ENCODE measurements around the gene RALGDS.
A peak's percentile ranks its signal among the peaks of the same experiment; 100 is the strongest.
"Not testable (repeated sequence)": the region's sequence is repeated elsewhere in the genome, so short reads cannot be mapped to it uniquely, and the experiment has no call there.

Gene RALGDS

DNA sequence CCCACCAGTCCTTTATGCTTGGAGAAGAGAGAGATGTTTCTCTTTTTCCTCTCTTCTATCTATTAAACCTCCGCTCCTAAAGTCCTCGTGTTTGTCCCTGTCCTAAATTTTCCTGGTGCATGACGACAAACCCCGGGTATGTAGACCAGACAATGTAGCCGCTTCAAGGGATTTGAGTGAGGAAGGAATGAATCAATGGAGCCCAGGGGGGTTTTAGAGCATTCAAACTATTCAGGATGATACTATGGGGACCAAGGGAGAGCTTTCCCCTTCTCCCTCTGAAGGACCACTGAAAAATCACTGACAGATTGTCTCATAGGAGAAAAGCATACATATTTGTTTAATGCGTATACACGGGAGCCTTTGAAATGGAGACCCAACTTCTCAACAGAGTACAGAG, 40.9 kb downstream of the RALGDS start:
- no peak for DNase-seq (ENCODE audit: extremely low read depth, low read depth)
- H3K4me3 ChIP-seq (replicated peaks; ENCODE audit: low read depth, low read length) = no peak overlapping the region
- TF ChIP-seq, protein P1, sequence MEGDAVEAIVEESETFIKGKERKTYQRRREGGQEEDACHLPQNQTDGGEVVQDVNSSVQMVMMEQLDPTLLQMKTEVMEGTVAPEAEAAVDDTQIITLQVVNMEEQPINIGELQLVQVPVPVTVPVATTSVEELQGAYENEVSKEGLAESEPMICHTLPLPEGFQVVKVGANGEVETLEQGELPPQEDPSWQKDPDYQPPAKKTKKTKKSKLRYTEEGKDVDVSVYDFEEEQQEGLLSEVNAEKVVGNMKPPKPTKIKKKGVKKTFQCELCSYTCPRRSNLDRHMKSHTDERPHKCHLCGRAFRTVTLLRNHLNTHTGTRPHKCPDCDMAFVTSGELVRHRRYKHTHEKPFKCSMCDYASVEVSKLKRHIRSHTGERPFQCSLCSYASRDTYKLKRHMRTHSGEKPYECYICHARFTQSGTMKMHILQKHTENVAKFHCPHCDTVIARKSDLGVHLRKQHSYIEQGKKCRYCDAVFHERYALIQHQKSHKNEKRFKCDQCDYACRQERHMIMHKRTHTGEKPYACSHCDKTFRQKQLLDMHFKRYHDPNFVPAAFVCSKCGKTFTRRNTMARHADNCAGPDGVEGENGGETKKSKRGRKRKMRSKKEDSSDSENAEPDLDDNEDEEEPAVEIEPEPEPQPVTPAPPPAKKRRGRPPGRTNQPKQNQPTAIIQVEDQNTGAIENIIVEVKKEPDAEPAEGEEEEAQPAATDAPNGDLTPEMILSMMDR (IDR thresholded peaks at IDR 0.05; ENCODE audit: low read depth, low read length, missing control alignments) = no peak

DNA sequence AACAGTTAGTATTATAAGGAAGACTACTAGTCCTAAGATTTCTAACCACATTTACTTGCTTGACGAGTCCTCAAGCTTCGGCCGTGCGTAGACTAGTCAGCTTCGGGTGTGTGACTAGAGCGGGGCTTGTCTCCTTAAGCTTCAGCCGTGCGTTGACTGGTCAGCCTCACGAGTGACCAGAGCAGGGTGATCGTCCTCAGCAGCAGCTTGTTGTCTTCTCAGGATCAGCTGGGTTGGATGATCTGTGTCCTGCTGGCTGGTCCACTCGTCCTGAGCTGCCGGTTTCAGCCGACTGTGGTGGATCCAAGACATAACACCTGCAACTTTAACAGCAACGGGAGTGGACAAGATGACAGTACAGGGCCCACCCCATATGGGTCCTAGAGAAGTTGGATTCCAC, 42.6 kb downstream of the RALGDS start:
- no peak overlapping the region for H3K4me3 ChIP-seq (replicated peaks; ENCODE audit: low read depth, low read length)
- DNase-seq (ENCODE audit: extremely low read depth, low read depth) = no peak
- TF ChIP-seq, protein P1 (IDR thresholded peaks at IDR 0.05; ENCODE audit: low read depth, low read length, missing control alignments) = no peak

GRCh38 chr9:133076691-133077090, 44.3 kb downstream of the RALGDS start:
- H3K4me3 ChIP-seq (replicated peaks; ENCODE audit: low read depth, low read length) = no peak overlapping the region
- TF ChIP-seq, protein P1 (IDR thresholded peaks at IDR 0.05; ENCODE audit: low read depth, low read length, missing control alignments) = no peak
- DNase-seq (ENCODE audit: extremely low read depth, low read depth) = no peak

DNA sequence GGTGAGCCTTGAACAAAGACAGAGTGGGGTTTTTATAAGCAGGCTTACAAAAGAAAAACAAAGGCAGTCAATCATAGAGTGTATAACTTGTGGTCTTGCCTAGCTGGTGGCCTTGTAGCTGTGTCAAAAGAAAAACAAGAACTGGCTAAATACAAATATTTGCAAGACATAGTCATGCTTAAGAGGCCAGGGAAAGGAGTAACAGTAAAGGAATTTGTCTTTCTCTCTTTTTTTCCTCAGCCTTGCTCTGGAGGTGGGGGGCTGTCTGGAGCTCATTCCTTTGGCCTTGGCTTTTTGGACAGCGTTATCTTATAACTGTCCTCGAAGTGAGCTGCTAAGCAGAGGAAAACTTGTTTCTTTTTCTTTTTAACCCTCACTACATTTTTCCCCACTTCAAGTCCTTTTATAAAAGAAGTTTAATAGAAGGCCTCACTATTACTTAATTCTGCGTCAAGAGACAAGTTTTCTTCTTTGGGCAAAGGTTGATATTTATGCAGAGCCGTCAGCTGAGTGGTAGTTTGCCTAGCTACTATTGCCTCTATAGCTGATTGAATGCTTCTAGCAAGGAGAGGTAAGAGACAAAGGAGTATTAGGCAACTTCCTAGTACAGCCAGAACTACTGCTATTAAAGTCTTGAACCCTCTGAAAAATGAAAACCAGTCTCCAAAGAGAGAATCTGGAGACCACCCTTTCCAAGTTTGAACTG, 45.0 kb downstream of the RALGDS start:
- TF ChIP-seq, protein P1 (IDR thresholded peaks at IDR 0.05; ENCODE audit: low read depth, low read length, missing control alignments) = no peak
- no peak for DNase-seq (ENCODE audit: extremely low read depth, low read depth)
- no peak overlapping the region for H3K4me3 ChIP-seq (replicated peaks; ENCODE audit: low read depth, low read length)

GRCh38 chr9:133074111-133074651, 46.9 kb downstream of the RALGDS start:
- DNase-seq (ENCODE audit: extremely low read depth, low read depth) = peak; percentile 47
- TF ChIP-seq, protein P1 (IDR thresholded peaks at IDR 0.05; ENCODE audit: low read depth, low read length, missing control alignments) = no peak
- H3K4me3 ChIP-seq (replicated peaks; ENCODE audit: low read depth, low read length) = no peak overlapping the region

GRCh38 chr9:133073086-133074014, 47.7 kb downstream of the RALGDS start:
- TF ChIP-seq, protein P1 (IDR thresholded peaks at IDR 0.05; ENCODE audit: low read depth, low read length, missing control alignments) = no peak
- no peak for DNase-seq (ENCODE audit: extremely low read depth, low read depth)
- no peak overlapping the region for H3K4me3 ChIP-seq (replicated peaks; ENCODE audit: low read depth, low read length)

DNA sequence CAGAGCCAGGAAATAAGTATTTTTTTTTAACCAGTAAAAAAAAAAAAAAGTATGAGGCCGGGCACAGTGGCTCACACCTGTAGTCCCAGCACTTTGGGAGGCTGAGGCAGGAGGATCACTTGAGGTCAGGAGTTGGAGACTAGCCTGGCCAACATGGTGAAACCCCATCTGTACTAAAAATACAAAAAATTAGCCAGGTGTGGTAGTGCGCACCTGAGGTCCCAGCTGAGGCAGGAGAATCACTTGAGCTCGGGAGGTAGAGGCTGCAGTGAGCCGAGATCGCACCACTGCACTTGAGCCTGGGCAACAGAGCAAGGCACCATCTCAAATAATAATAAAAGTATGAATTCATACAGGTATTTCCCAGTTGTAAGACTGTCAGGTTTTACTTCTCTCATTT, 48.8 kb downstream of the RALGDS start:
- DNase-seq (ENCODE audit: extremely low read depth, low read depth); H3K4me3 ChIP-seq (replicated peaks; ENCODE audit: low read depth, low read length): not testable (repeated sequence)
